H54 (cell line): ENCODE measurements around the gene CDKL5.

Source experiments
- DNase-seq: peaks from one replicate; pipeline ENCODE4 v3.0.0; 2011; ENCODE audit warnings: low spot score, mixed read lengths; ENCODE audit not compliant: insufficient read length
- FAIRE-seq: peaks from 3 replicates; lab custom pipeline; 2011; peaks lifted over from hg19 to GRCh38; lab: Jason Lieb, UNC
- POLR2A ChIP-seq: IDR thresholded peaks from 2 replicates; pipeline ENCODE4 v1.6.1; 2011; ENCODE audit warnings: low read depth, mild to moderate bottlenecking, low read length

The CDKL5 gene

DNA sequence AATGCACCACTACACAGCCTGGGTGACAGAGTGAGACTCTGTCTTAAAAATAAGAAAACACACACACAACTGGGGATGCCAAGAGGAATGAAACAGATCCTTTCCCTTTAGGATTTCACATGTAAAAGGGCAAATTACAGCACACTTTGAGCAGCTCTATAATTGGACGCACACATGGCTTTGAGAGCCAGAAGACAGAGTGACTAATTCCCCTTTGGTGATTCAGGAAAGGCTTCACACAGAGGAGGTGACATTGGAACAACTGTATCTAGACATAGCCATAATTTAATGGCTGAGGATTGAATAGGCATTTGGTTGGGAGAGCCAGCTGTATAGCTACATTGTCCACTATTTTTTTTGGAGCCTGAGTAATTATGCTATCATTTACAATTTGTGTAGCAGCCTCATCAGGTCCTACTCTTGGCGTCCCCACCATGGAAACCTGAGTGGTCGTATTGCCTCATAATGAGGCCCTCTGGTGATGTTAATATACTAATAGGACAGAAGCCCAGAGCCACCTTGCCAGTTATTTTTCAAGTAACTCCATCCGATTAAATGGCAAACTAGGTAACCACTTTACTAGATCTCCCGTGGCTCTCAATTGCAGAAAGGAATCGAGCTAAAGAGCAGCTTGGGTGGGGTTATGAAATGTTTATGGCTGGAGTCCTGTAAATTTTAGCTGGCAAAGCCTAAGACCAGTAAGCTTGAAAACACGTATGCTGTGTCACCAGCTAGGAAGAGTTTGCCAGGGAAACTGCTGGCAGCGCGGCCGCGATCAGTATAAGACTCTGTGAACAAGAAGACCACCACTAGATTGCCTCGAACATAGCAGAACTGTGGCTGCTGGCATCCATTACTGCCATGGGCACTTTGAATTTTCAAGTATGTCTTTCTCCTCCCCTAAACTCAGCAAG, 273.6 kb downstream of the CDKL5 start:
- DNase-seq (no peak), FAIRE-seq (no peak)
- TF ChIP-seq POLR2A, result no peak

- no peak for TF ChIP-seq POLR2A
- FAIRE-seq (no peak), DNase-seq (no peak)
Observed at GRCh38 chrX:18701621-18702361, 276.4 kb downstream of the CDKL5 start.

GRCh38 chrX:18702362-18703195, 277.2 kb downstream of the CDKL5 start:
- FAIRE-seq (no peak), DNase-seq (no peak)
- no peak for TF ChIP-seq POLR2A
